COLO829 (cell line): Measurements from ENCODE around the gene TARDBP.
A peak's percentile ranks its signal among the peaks of the same experiment; 100 is the strongest.
"Not testable (repeated sequence)": the region's sequence is repeated elsewhere in the genome, so short reads cannot be mapped to it uniquely, and the experiment has no call there.

Experiments used
- DNase-seq: peaks from one replicate; pipeline ENCODE4 v3.0.0; 2012; ENCODE audit warnings: low spot score

TARDBP gene

GRCh38 chr1:11059968-11060830 is 47.7 kb downstream of the TARDBP start, which contains the start of gene SRM:
Gene SRM, minus strand, starts transcription at chr1:11060018. Its CDS starts 75 bp downstream, at chr1:11059943.
- DNase-seq = peak; percentile 91

- DNase-seq = no peak
These were observed 49.4 kb downstream of the TARDBP start for GRCh38 chr1:11061652-11062365.

- DNase-seq = peak; percentile 73
These were observed 50.5 kb downstream of the TARDBP start for GRCh38 chr1:11062965-11063401.

GRCh38 chr1:11063937-11064537 is 51.6 kb downstream of the TARDBP start:
- not testable (repeated sequence) for DNase-seq

- no peak for DNase-seq
These were observed 52.5 kb downstream of the TARDBP start for GRCh38 chr1:11064942-11065341.

GRCh38 chr1:11065796-11066195 is 53.3 kb downstream of the TARDBP start:
- no peak for DNase-seq

GRCh38 chr1:11067716-11068599 is 55.5 kb downstream of the TARDBP start:
- no peak for DNase-seq

- no peak for DNase-seq
These were observed 56.4 kb downstream of the TARDBP start for GRCh38 chr1:11068600-11069473.

GRCh38 chr1:11070876-11071275 is 58.4 kb downstream of the TARDBP start:
- no peak for DNase-seq

- no peak for DNase-seq
These were observed 59.2 kb downstream of the TARDBP start for GRCh38 chr1:11071463-11072215.

- no peak for DNase-seq
These were observed 59.9 kb downstream of the TARDBP start for GRCh38 chr1:11072216-11072917.

GRCh38 chr1:11073398-11073797 is 60.9 kb downstream of the TARDBP start:
- not testable (repeated sequence) for DNase-seq
